ENCODE measurements around the gene RPL10. TPM values are rescaled to one million over a fixed set of nuclear protein-coding genes. Genes with fewer than 3 reads are reported as not detected.

Gene RPL10
- total RNA-seq, 1 experiment from 2014 or later = 3,447 TPM

GRCh38 chrX:154403858-154404257 is 5.7 kb downstream of the RPL10 start:
- POLR2A ChIA-PET (ENCODE audit: unreplicated experiment) = no interaction called here
- peaks cover 17% of the 10 kb centered on the region for H3K79me2 ChIP-seq (ENCODE audit: low read depth)
- no TSS peak for BruUV-seq (replicated peaks)
- peaks cover 36% of the 10 kb centered on the region for H3F3A ChIP-seq (ENCODE audit: insufficient read depth, low read depth)
- no peak overlapping the region for H3K27ac ChIP-seq
- no peak overlapping the region for H3K4me2 ChIP-seq
- intact Hi-C loops (cut with micrococcal nuclease; ENCODE audit: unreplicated experiment) = no loop called here
- no peak for DNase-seq
- H4K20me1 ChIP-seq (ENCODE audit: insufficient read depth) = peaks cover 22% of the 10 kb centered on the region
- H3K4me3 ChIP-seq = no peak overlapping the region
- no peaks in the 10 kb centered on the region for H3K27me3 ChIP-seq (ENCODE audit: insufficient read depth, low read depth)
- TF ChIP-seq EZH2 (IDR thresholded peaks at IDR 0.05; ENCODE audit: low read depth) (no peak), CTCF (conservative IDR thresholded peaks at IDR 0.05) (no peak)
- no peaks in the 10 kb centered on the region for H3K9me2 ChIP-seq (ENCODE audit: insufficient read depth)
- peaks cover 18% of the 10 kb centered on the region for H3K4me1 ChIP-seq (replicated peaks; ENCODE audit: insufficient read depth)
- CTCF ChIA-PET = no interaction called here
- H3K9me3 ChIP-seq (ENCODE audit: insufficient read depth, low read depth) = no peaks in the 10 kb centered on the region
- no peak overlapping the region for H2AFZ ChIP-seq
- H3K36me3 ChIP-seq (ENCODE audit: low read depth) = peaks cover 19% of the 10 kb centered on the region

GRCh38 chrX:154404625-154405192 is 6.5 kb downstream of the RPL10 start:
- Histone ChIP-seq H3K79me2 (ENCODE audit: low read depth) (peaks cover 8% of the 10 kb centered on the region), H3K9me2 (ENCODE audit: insufficient read depth) (no peaks in the 10 kb centered on the region), H3K36me3 (ENCODE audit: low read depth) (peaks cover 10% of the 10 kb centered on the region), H3K4me1 (replicated peaks; ENCODE audit: insufficient read depth) (peaks cover 21% of the 10 kb centered on the region), H4K20me1 (ENCODE audit: insufficient read depth) (peaks cover 16% of the 10 kb centered on the region), H3K27me3 (ENCODE audit: insufficient read depth, low read depth) (no peaks in the 10 kb centered on the region), H2AFZ (no peak overlapping the region), H3K27ac (no peak overlapping the region), H3K4me2 (no peak overlapping the region), H3F3A (ENCODE audit: insufficient read depth, low read depth) (peaks cover 32% of the 10 kb centered on the region), H3K4me3 (no peak overlapping the region), H3K9me3 (ENCODE audit: insufficient read depth, low read depth) (no peaks in the 10 kb centered on the region)
- CTCF ChIA-PET = no interaction called here
- BruUV-seq (replicated peaks) = no TSS peak
- TF ChIP-seq EZH2 (IDR thresholded peaks at IDR 0.05; ENCODE audit: low read depth) (no peak), CTCF (conservative IDR thresholded peaks at IDR 0.05) (no peak)
- intact Hi-C loops (cut with micrococcal nuclease; ENCODE audit: unreplicated experiment) = no loop called here
- DNase-seq = no peak
- POLR2A ChIA-PET (ENCODE audit: unreplicated experiment) = no interaction called here

GRCh38 chrX:154408659-154409221 is 10.6 kb downstream of the RPL10 start:
- DNase-seq = no peak
- H3K27me3 ChIP-seq (ENCODE audit: insufficient read depth, low read depth) = no peaks in the 10 kb centered on the region
- no peak for TF ChIP-seq CTCF (conservative IDR thresholded peaks at IDR 0.05)
- TF ChIP-seq EZH2 (IDR thresholded peaks at IDR 0.05; ENCODE audit: low read depth) = no peak
- no TSS peak for BruUV-seq (replicated peaks)
- peaks cover 19% of the 10 kb centered on the region for H3K4me1 ChIP-seq (replicated peaks; ENCODE audit: insufficient read depth)
- no peaks in the 10 kb centered on the region for H3K9me2 ChIP-seq (ENCODE audit: insufficient read depth)
- intact Hi-C loops (cut with micrococcal nuclease; ENCODE audit: unreplicated experiment) = loop anchor here (1.0 to 2.0 kb wide), 3 partner anchors 37 to 82 kb away; partner anchors contain the start of genes PLXNA3 and SLC10A3
- peak overlapping the region; percentile 62; the same call in 1 of the 2 replicates for H2AFZ ChIP-seq
- POLR2A ChIA-PET (ENCODE audit: unreplicated experiment) = interaction anchor here (0.6 to 0.9 kb wide), 3 partner anchors 50 to 354 kb away, joined by 3 to 9 read pairs (median 4); partner anchors contain the start of gene DKC1
- no peaks in the 10 kb centered on the region for H3K36me3 ChIP-seq (ENCODE audit: low read depth)
- no peaks in the 10 kb centered on the region for H4K20me1 ChIP-seq (ENCODE audit: insufficient read depth)
- peak overlapping the region; percentile 59 for H3K4me3 ChIP-seq
- CTCF ChIA-PET = interaction anchor here (1.2 kb wide), 1 partner anchor 10 kb away, joined by 5 read pairs; the partner anchor contains the start of gene RPL10
- H3K4me2 ChIP-seq = peak overlapping the region; percentile 94
- H3F3A ChIP-seq (ENCODE audit: insufficient read depth, low read depth) = peaks cover 8% of the 10 kb centered on the region; the same call in 1 of the 2 replicates
- H3K9me3 ChIP-seq (ENCODE audit: insufficient read depth, low read depth) = no peaks in the 10 kb centered on the region
- H3K79me2 ChIP-seq (ENCODE audit: low read depth) = 0 out of 2 replicates have a peak, but pooled peaks cover 4% of the 10 kb centered on the region
- H3K27ac ChIP-seq = peak overlapping the region; percentile 43; the same call in 1 of the 2 replicates
